Astrocyte (in vitro differentiated cells and primary cell): ENCODE results near the gene STKLD1. TPM values are rescaled to one million over a fixed set of nuclear protein-coding genes. Genes with fewer than 3 reads are reported as not detected.

ENCODE experiments used
- DNase-seq: peaks from one replicate; pipeline ENCODE4 v3.0.0-alpha.2; 2010; ENCODE audit warnings: low read depth
- FAIRE-seq: peaks from 2 replicates; lab custom pipeline; 2011; peaks lifted over from hg19 to GRCh38; lab: Jason Lieb, UNC
- H2AFZ ChIP-seq: 2 replicates; pipeline ENCODE4 v1.6.0; 2012; ENCODE audit warnings: low read depth, low read length, inconsistent platforms
- H3K27ac ChIP-seq: 2 replicates; pipeline ENCODE4 v1.5.1; 2011; ENCODE audit warnings: low read depth, low read length, inconsistent platforms
- H3K27me3 ChIP-seq: 2 replicates; pipeline ENCODE4 v1.6.0; 2011; ENCODE audit warnings: low read length, inconsistent platforms; ENCODE audit not compliant: insufficient read depth
- H3K36me3 ChIP-seq: 2 replicates; pipeline ENCODE4 v1.5.1; 2011; ENCODE audit warnings: low read length, inconsistent platforms; ENCODE audit not compliant: insufficient read depth
- H3K4me1 ChIP-seq: 2 replicates; pipeline ENCODE4 v1.5.1; 2011; ENCODE audit warnings: low read length, inconsistent platforms; ENCODE audit not compliant: insufficient read depth
- H3K4me2 ChIP-seq: 2 replicates; pipeline ENCODE4 v1.6.0; 2012; ENCODE audit warnings: low read length, inconsistent platforms
- H3K4me3 ChIP-seq: 2 replicates; pipeline ENCODE4 v1.5.1; 2011; ENCODE audit warnings: low read depth, mild to moderate bottlenecking, low read length, inconsistent platforms; ENCODE audit not compliant: insufficient read depth
- H3K79me2 ChIP-seq: 2 replicates; pipeline ENCODE4 v1.6.0; 2012; ENCODE audit warnings: mild to moderate bottlenecking, low read length, inconsistent platforms; ENCODE audit not compliant: insufficient read depth
- H3K9ac ChIP-seq: 2 replicates; pipeline ENCODE4 v1.6.0; 2012; ENCODE audit warnings: mild to moderate bottlenecking, low read length, inconsistent platforms
- H3K9me3 ChIP-seq: 2 replicates; pipeline ENCODE4 v1.5.1; 2012; ENCODE audit warnings: low read depth, mild to moderate bottlenecking, low read length, inconsistent platforms; ENCODE audit not compliant: insufficient read depth
- H4K20me1 ChIP-seq: 2 replicates; pipeline ENCODE4 v1.6.0; 2012; ENCODE audit warnings: low read length, inconsistent platforms; ENCODE audit not compliant: insufficient read depth
- H3K27ac Mint-ChIP-seq: one replicate; pipeline ENCODE4 v1.8.0; 2021; ENCODE audit warnings: mild to moderate bottlenecking, mixed read lengths; ENCODE audit not compliant: unreplicated experiment
- H3K27me3 Mint-ChIP-seq: one replicate; pipeline ENCODE4 v1.8.0; 2021; ENCODE audit warnings: low read depth, mixed read lengths; ENCODE audit not compliant: unreplicated experiment
- H3K36me3 Mint-ChIP-seq: one replicate; pipeline ENCODE4 v1.8.0; 2021; ENCODE audit warnings: low read depth, mixed read lengths; ENCODE audit not compliant: unreplicated experiment
- H3K4me1 Mint-ChIP-seq: one replicate; pipeline ENCODE4 v1.8.0; 2021; ENCODE audit warnings: low read depth, mixed read lengths; ENCODE audit not compliant: unreplicated experiment
- H3K4me3 Mint-ChIP-seq: one replicate; pipeline ENCODE4 v1.8.0; 2021; ENCODE audit warnings: mild to moderate bottlenecking, moderate library complexity, mixed read lengths; ENCODE audit not compliant: unreplicated experiment
- H3K9me3 Mint-ChIP-seq: one replicate; pipeline ENCODE4 v1.8.0; 2021; ENCODE audit warnings: mild to moderate bottlenecking, mixed read lengths; ENCODE audit not compliant: unreplicated experiment
- CTCF ChIP-seq: IDR thresholded peaks from 2 replicates; pipeline ENCODE4 v1.5.1; 2011; ENCODE audit warnings: low read depth, mild to moderate bottlenecking, inconsistent platforms, low read length, moderate library complexity; ENCODE audit not compliant: insufficient read depth
- EZH2 ChIP-seq: IDR thresholded peaks from 2 replicates; pipeline ENCODE4 v1.6.1; 2012; ENCODE audit warnings: mild to moderate bottlenecking, low read length, inconsistent platforms; ENCODE audit not compliant: insufficient read depth
- total RNA-seq: library from RNA; stranded (reverse); gene quantifications from 2 replicates; pipeline ENCODE4 v1.2.1, GENCODE V29; 2021

Gene STKLD1
- total RNA-seq, 1 donor from 2014 or later: 0.82 TPM

DNA sequence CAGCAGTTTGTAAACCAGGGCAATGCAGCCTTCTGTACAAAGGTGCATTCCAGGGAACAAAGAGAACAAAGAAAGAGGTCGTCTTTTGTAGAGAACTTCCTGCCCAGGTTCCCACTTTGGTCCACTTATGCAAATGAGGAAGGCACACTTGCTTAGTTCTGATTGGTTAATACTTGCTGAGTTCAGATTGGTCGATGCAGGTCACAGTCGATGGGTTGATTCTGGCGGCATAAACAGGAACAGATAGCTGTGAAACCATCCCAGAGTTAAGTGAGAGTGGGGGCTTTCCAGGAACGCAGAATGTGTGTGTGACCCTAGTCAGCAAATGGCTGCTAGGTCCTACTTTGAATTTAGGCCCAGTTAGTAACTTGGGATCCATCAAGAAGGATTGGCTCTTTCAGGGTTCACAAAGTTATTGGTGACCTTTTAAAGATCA, 44.2 kb downstream of the STKLD1 start:
- Histone ChIP-seq H3K4me3 (no peak overlapping the region), H2AFZ (no peak overlapping the region), H3K4me1 (peaks cover 6% of the 10 kb centered on the region), H4K20me1 (peaks cover 6% of the 10 kb centered on the region), H3K9ac (no peak overlapping the region), H3K36me3 (no peaks in the 10 kb centered on the region), H3K9me3 (no peaks in the 10 kb centered on the region), H3K4me2 (no peak overlapping the region), H3K79me2 (peaks cover 25% of the 10 kb centered on the region), H3K27ac (no peak overlapping the region), H3K27me3 (peaks cover 2% of the 10 kb centered on the region)
- DNase-seq (no peak), FAIRE-seq (no peak)
- peaks cover 2% of the 10 kb centered on the region for H3K27me3 Mint-ChIP-seq
- TF ChIP-seq EZH2 (no peak), CTCF (no peak)
- H3K4me3 Mint-ChIP-seq: peak overlapping the region; percentile 22
- H3K27ac Mint-ChIP-seq: no peak overlapping the region
- H3K9me3 Mint-ChIP-seq: no peaks in the 10 kb centered on the region
- H3K4me1 Mint-ChIP-seq: peaks cover 8% of the 10 kb centered on the region
- peaks cover 2% of the 10 kb centered on the region for H3K36me3 Mint-ChIP-seq

DNA sequence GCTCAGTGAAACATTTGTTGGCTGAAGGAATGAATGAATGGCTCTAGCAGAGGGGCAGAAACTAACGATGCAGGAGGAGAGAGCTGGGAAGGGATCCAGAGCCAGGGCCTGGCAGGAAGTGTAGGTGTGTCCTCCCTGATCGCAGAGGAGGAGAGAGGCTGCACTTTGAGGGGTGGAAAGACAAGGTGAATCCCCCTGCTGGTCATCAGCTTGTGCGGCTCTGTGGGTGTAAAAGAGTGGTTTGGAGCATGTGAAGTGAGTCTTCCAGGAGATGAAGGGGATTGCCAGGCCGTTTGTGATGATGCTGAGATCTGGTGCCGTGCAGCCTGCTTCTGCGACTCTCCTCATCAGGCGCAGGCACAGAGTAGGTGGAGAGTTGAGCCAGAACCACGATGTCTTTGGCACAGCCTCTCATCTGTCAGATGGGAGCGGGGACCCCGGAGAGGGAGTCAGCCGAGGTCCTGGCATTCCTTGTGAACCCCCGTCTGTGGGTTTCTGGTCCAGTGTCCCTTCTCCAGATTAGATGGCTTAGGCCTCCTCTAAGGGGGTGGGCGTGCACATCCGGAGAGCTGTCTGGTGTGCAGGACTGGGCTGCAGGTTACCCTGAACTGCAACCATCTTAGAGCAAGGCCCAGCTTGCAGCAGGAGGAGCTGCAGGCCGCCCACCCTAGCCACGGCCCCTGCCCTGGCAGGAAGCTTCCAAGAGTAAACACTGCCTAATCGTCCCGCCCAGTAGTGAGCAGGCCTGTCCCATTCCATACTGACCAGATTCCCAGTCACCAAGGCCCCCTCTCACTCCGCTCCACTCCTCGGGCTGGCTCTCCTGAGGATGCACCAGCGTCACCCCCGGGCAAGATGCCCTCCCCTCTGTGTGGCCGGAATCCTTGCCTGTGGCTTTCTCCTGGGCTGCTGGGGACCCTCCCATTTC, 45.7 kb downstream of the STKLD1 start, which contains the start of gene ADAMTS13:
Gene ADAMTS13, plus strand, starts transcription at position 753 of the 928 bp plus-strand sequence. Its CDS starts 77 bp downstream, at position 830.
- Histone ChIP-seq H3K36me3 (no peaks in the 10 kb centered on the region), H3K27ac (no peak within 1 kb of the TSS), H4K20me1 (no peaks in the 10 kb centered on the region), H3K4me2 (no peak within 1 kb of the TSS), H3K4me1 (peaks cover 1% of the 10 kb centered on the region), H3K27me3 (peaks cover 4% of the 10 kb centered on the region), H3K4me3 (no peak within 1 kb of the TSS), H3K9ac (no peak within 1 kb of the TSS), H3K79me2 (peaks cover 11% of the 10 kb centered on the region), H2AFZ (peak within 1 kb of the TSS; percentile 3), H3K9me3 (no peaks in the 10 kb centered on the region)
- H3K27ac Mint-ChIP-seq: peak within 1 kb of the TSS; percentile 7
- no peaks in the 10 kb centered on the region for H3K9me3 Mint-ChIP-seq
- no peak for TF ChIP-seq EZH2
- TF ChIP-seq CTCF: peak; percentile 15
- peaks cover 4% of the 10 kb centered on the region for H3K27me3 Mint-ChIP-seq
- H3K36me3 Mint-ChIP-seq: no peaks in the 10 kb centered on the region
- H3K4me3 Mint-ChIP-seq: no peak within 1 kb of the TSS
- peaks cover under 1% of the 10 kb centered on the region for H3K4me1 Mint-ChIP-seq
- FAIRE-seq (no peak), DNase-seq (no peak)

- no peak overlapping the region for H3K4me3 ChIP-seq
- H3K4me1 Mint-ChIP-seq: no peaks in the 10 kb centered on the region
- no peak overlapping the region for H3K9ac ChIP-seq
- H3K79me2 ChIP-seq: no peaks in the 10 kb centered on the region
- peaks cover 1% of the 10 kb centered on the region for H3K36me3 Mint-ChIP-seq
- no peaks in the 10 kb centered on the region for H4K20me1 ChIP-seq
- no peaks in the 10 kb centered on the region for H3K9me3 ChIP-seq
- H3K4me3 Mint-ChIP-seq: no peak overlapping the region
- H3K27me3 ChIP-seq: peaks cover 12% of the 10 kb centered on the region
- no peaks in the 10 kb centered on the region for H3K36me3 ChIP-seq
- no peak overlapping the region for H2AFZ ChIP-seq
- H3K4me1 ChIP-seq: no peaks in the 10 kb centered on the region
- DNase-seq: no peak
- H3K27me3 Mint-ChIP-seq: peaks cover 10% of the 10 kb centered on the region
- no peak for FAIRE-seq
- TF ChIP-seq EZH2: no peak
- no peak overlapping the region for H3K4me2 ChIP-seq
- no peak overlapping the region for H3K27ac ChIP-seq
- H3K27ac Mint-ChIP-seq: no peak overlapping the region
- H3K9me3 Mint-ChIP-seq: no peaks in the 10 kb centered on the region
These were observed 47.0 kb downstream of the STKLD1 start for GRCh38 chr9:133423216-133423615.
